Activated CD8-positive, alpha-beta T cell treated with anti-CD3 and anti-CD28 coated beads for 36 hours (primary cell): ENCODE measurements around the gene MAL. TPM values are rescaled to one million over a fixed set of nuclear protein-coding genes. Genes with fewer than 3 reads are reported as not detected.
"Not testable (repeated sequence)": the region's sequence is repeated elsewhere in the genome, so short reads cannot be mapped to it uniquely, and the experiment has no call there.

ENCODE experiments used
- ATAC-seq: fragments of 200-7000 bp; cut with Tn5 transposase; one replicate; pipeline ENCODE4 v1.10.0; 2021; ENCODE audit warnings: mild to moderate bottlenecking, moderate library complexity
- CTCF ChIA-PET: fragments of 350-600 bp; sonication (Branson Sonifier 250); formaldehyde crosslinking; loops from one replicate; lab custom pipeline; 2021; ENCODE audit warnings: antibody characterized with exemption; lab: Charles Lee
- POLR2A ChIA-PET: fragments of 350-600 bp; sonication (Branson Sonifier 250); formaldehyde crosslinking; loops from one replicate; lab custom pipeline; 2021; ENCODE audit warnings: antibody characterized with exemption; lab: Charles Lee
- DNase-seq: peaks from one replicate; pipeline ENCODE4 v3.0.0-alpha.2; 2020
- H3K27ac Mint-ChIP-seq: one replicate; pipeline ENCODE4 v1.8.0; 2021; ENCODE audit warnings: mild to moderate bottlenecking, mixed read lengths
- H3K27me3 Mint-ChIP-seq: one replicate; pipeline ENCODE4 v1.8.0; 2021; ENCODE audit warnings: mixed read lengths
- H3K36me3 Mint-ChIP-seq: one replicate; pipeline ENCODE4 v1.8.0; 2021; ENCODE audit warnings: low read depth, mixed read lengths
- H3K4me1 Mint-ChIP-seq: one replicate; pipeline ENCODE4 v1.8.0; 2021; ENCODE audit warnings: low read depth, mixed read lengths
- H3K4me3 Mint-ChIP-seq: one replicate; pipeline ENCODE4 v1.8.0; 2021; ENCODE audit warnings: mild to moderate bottlenecking, moderate library complexity, mixed read lengths
- H3K9me3 Mint-ChIP-seq: one replicate; pipeline ENCODE4 v1.8.0; 2021; ENCODE audit warnings: mixed read lengths
- intact Hi-C: fragments of 100-400 bp; cut with micrococcal nuclease; formaldehyde crosslinking; loops from one replicate; pipeline ENCODE4 v1.10.0; 2022
- total RNA-seq, 2 experiments: library from RNA; stranded (reverse); gene quantifications; one replicate each; pipeline ENCODE4 v1.2.3, GENCODE V29; 2021
- TF ChIP-seq, protein P1 (sequence below): fragments of 200-600 bp; IDR thresholded peaks from one replicate; pipeline ENCODE4 v1.8.0; 2022; ENCODE audit warnings: antibody characterized with exemption, mild to moderate bottlenecking

MAL gene
- total RNA-seq, 2 experiments from 2014 or later = 54.0 to 59.2 TPM

DNA sequence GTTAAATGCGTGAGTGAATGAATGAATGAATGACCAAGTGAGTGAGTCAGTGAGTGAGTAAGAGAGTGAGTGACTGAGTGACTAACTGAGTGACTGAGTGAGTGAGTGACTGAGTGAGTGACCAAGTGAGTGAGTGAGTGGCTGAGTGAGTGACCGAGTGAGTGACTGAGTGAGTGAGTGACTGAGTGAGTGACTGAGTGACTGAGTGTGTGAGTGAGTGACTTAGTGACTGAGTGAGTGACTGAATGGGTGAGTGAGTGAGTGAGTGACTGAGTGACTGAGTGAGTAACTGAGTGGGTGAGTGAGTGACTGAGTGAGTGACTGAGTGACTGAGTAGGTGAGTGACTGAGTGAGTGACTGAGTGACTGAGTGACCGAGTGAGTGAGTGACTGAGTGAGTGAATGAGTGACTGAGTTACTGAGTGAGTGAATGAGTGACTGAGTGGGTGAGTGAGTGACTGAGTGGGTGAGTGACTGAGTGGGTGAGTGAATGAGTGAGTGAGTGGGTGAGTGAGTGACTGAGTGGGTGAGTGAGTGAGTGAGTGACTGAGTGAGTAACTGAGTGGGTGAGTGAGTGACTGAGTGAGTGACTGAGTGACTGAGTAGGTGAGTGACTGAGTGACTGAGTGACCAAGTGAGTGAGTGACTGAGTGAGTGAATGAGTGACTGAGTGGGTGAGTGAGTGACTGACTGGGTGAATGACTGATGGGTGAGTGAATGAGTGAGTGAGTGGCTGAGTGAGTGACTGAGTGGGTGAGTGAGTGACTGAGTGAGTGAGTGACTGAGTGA lies 11.3 kb downstream of the MAL start:
- H3K9me3 Mint-ChIP-seq = peaks cover 24% of the 10 kb centered on the region

DNA sequence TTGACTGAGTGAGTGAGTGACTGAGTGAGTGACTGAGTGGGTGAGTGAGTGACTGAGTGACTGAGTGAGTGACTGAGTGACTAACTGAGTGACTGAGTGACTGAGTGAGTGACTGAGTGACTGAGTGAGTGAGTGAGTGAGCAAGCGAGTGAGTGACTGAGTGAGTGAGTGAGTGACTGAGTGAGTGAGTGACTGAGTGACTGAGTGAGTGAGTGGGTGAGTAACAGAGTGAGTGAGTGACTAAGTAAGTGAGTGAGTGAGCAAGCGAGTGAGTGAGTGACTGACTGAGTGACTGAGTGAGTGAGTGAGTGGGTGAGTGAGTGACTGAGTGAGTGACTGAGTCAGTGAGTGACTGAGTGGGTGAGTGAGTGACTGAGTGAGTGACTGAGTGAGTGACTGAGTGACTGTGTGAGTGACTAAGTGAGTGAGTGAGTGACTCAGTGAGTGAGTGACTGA lies 11.9 kb downstream of the MAL start:
- no peak overlapping the region for H3K4me3 Mint-ChIP-seq
- ChIA-PET CTCF (no interaction called here), POLR2A (no interaction called here)
- H3K27me3 Mint-ChIP-seq = no peaks in the 10 kb centered on the region
- DNase-seq (no peak), ATAC-seq (no peak)
- TF ChIP-seq, protein P1, sequence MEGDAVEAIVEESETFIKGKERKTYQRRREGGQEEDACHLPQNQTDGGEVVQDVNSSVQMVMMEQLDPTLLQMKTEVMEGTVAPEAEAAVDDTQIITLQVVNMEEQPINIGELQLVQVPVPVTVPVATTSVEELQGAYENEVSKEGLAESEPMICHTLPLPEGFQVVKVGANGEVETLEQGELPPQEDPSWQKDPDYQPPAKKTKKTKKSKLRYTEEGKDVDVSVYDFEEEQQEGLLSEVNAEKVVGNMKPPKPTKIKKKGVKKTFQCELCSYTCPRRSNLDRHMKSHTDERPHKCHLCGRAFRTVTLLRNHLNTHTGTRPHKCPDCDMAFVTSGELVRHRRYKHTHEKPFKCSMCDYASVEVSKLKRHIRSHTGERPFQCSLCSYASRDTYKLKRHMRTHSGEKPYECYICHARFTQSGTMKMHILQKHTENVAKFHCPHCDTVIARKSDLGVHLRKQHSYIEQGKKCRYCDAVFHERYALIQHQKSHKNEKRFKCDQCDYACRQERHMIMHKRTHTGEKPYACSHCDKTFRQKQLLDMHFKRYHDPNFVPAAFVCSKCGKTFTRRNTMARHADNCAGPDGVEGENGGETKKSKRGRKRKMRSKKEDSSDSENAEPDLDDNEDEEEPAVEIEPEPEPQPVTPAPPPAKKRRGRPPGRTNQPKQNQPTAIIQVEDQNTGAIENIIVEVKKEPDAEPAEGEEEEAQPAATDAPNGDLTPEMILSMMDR = no peak
- peaks cover 24% of the 10 kb centered on the region for H3K9me3 Mint-ChIP-seq
- H3K36me3 Mint-ChIP-seq = peaks cover 18% of the 10 kb centered on the region
- peak overlapping the region; percentile 79 for H3K27ac Mint-ChIP-seq
- intact Hi-C loops = no loop called here
- peaks cover 80% of the 10 kb centered on the region for H3K4me1 Mint-ChIP-seq

More for the DNA sequence above, 11.3 kb downstream of the MAL start:
- POLR2A ChIA-PET = no interaction called here
- no peak for ATAC-seq
- H3K27ac Mint-ChIP-seq = peak overlapping the region; percentile 79
- CTCF ChIA-PET = no interaction called here
- peaks cover 77% of the 10 kb centered on the region for H3K4me1 Mint-ChIP-seq
- no peak overlapping the region for H3K4me3 Mint-ChIP-seq
- H3K27me3 Mint-ChIP-seq = no peaks in the 10 kb centered on the region
- intact Hi-C loops = no loop called here
- H3K36me3 Mint-ChIP-seq = peaks cover 18% of the 10 kb centered on the region
- TF ChIP-seq, protein P1 = no peak
- no peak for DNase-seq

- peaks cover 24% of the 10 kb centered on the region for H3K9me3 Mint-ChIP-seq
- H3K4me3 Mint-ChIP-seq, POLR2A ChIA-PET, H3K27me3 Mint-ChIP-seq, CTCF ChIA-PET, intact Hi-C loops, DNase-seq, ATAC-seq: not testable (repeated sequence)
- peaks cover 83% of the 10 kb centered on the region for H3K4me1 Mint-ChIP-seq
- peak overlapping the region; percentile 79 for H3K27ac Mint-ChIP-seq
- H3K36me3 Mint-ChIP-seq = peaks cover 18% of the 10 kb centered on the region
These were observed 12.5 kb downstream of the MAL start for GRCh38 chr2:95037841-95038585.

- DNase-seq (no peak), ATAC-seq (no peak)
- intact Hi-C loops = no loop called here
- CTCF ChIA-PET = no interaction called here
- TF ChIP-seq, protein P1 = no peak
- no peaks in the 10 kb centered on the region for H3K27me3 Mint-ChIP-seq
- POLR2A ChIA-PET = no interaction called here
- peaks cover 87% of the 10 kb centered on the region for H3K4me1 Mint-ChIP-seq
- H3K4me3 Mint-ChIP-seq = no peak overlapping the region
- peak overlapping the region; percentile 79 for H3K27ac Mint-ChIP-seq
- H3K9me3 Mint-ChIP-seq = peaks cover 24% of the 10 kb centered on the region
- peaks cover 18% of the 10 kb centered on the region for H3K36me3 Mint-ChIP-seq
These were observed 13.3 kb downstream of the MAL start for GRCh38 chr2:95038635-95039298.

- TF ChIP-seq, protein P1 = no peak
- Mint-ChIP-seq H3K9me3 (peaks cover 24% of the 10 kb centered on the region), H3K27me3 (no peaks in the 10 kb centered on the region), H3K27ac (peak overlapping the region; percentile 79), H3K4me3 (no peak overlapping the region), H3K36me3 (peaks cover 18% of the 10 kb centered on the region), H3K4me1 (peaks cover 87% of the 10 kb centered on the region)
- intact Hi-C loops = no loop called here
- ChIA-PET CTCF (interaction anchor here (1.7 kb wide), 1 partner anchor 76 kb away, joined by 5 read pairs; no protein-coding TSS in a partner anchor), POLR2A (interaction anchor here (0.7 to 1.8 kb wide), 2 partner anchors 22 to 795 kb away, joined by 3 to 4 read pairs; no protein-coding TSS in a partner anchor)
- ATAC-seq = no peak
- DNase-seq = peak; percentile 54
These were observed 13.9 kb downstream of the MAL start for GRCh38 chr2:95039363-95039762.
